ENCODE measurements around the gene KRTAP2-2.
"Not testable (repeated sequence)": the region's sequence is repeated elsewhere in the genome, so short reads cannot be mapped to it uniquely, and the experiment has no call there.

Gene KRTAP2-2

DNA sequence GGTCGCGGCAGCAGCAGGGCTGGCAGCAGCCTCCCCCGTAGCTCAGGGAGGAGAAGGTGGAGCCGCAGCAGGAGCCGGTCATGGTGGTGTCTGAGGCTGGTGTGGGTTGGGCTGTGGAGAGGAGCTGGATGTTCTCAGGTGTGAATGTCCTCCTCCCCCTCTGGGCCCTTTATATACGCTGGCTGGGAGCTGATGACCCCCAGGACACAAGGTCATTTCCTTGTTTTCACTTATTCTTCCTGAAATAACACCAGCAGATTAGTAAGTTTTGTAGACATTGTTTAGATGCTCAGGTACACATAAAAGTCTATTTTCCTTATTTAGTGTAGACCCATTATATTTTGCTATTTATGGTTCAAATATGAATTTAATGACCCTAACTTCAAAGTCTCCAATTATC, at the start of gene KRTAP2-2:
Gene KRTAP2-2, minus strand, starts transcription at position 101 of the 400 bp plus-strand sequence. Its CDS starts 19 bp downstream, at position 82.
- not testable (repeated sequence) for ATAC-seq

GRCh38 chr17:41104386-41105038, 49.5 kb upstream of the KRTAP2-2 start:
- not testable (repeated sequence) for ATAC-seq

DNA sequence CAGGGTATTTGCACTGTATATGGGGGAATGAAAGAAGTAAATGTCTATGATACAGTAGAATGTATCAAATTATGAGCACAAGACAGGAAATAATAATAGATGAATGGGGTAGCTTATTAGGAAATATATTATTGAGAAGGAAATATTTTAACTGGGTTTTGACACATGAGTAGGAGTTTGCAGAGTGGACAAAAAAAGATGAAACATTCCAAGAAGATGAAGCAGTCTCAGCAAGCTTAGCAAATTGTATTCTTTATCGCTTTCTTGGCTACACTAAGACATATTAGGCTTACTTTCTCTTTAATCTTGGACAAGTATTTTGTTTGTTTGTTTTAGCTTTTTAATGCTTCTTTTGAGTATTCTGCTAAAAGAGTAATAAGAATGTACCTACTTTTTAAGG, 48.9 kb upstream of the KRTAP2-2 start:
- no peak for ATAC-seq

- ATAC-seq, result no peak
Observed at GRCh38 chr17:41101586-41102259, 46.7 kb upstream of the KRTAP2-2 start, which contains the start of gene KRTAP4-16. TSS of gene KRTAP4-16 (minus strand) at chr17:41102209. CDS start at chr17:41102209, 0 bp downstream.

GRCh38 chr17:41099682-41100480, 44.9 kb upstream of the KRTAP2-2 start:
- ATAC-seq, result not testable (repeated sequence)

GRCh38 chr17:41098481-41098880, 43.5 kb upstream of the KRTAP2-2 start:
- no peak for ATAC-seq

DNA sequence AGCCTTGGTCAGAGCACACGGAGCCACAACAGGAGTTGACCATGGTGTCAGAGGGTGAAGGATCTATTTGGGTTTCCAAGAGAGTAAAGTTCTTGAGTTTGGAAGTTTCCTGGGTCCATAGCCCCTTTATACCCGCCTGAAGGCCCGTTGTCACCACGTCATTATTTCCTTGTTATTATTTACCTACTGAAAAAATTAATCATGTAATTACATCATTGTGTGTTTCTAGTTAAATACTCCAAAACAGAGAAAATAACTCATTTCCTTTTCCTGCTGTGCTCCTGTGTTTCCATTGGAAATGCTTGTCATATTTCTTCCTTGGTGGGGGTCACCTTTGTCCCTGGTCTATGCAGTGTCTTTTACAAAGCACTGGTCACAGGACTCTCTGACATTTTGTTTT, 43.0 kb upstream of the KRTAP2-2 start, which contains the start of gene KRTAP4-8:
Gene KRTAP4-8, minus strand, starts transcription at position 101 of the 400 bp plus-strand sequence. Its CDS starts 58 bp downstream, at position 43.
- no peak for ATAC-seq

DNA sequence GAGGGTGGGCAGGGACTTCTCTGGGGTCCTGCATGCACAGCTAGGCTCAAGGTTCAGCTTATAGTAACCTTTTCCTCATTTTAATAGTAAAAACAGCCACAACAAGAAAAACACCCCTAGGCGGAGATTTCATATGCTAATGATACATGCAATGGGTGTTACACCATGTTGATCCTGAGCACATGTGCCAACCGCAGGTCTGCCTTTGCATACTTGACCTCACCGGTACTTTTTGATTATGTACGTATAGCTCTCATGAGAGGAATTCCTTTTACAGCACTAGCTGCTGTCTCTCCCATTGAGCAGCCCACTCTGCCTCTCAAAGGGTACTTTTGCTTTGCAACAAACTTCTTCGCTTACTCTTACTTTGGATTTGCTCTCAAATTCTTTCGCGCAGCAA, 41.0 kb upstream of the KRTAP2-2 start:
- no peak for ATAC-seq

- not testable (repeated sequence) for ATAC-seq
Observed at GRCh38 chr17:41088760-41089352, 33.8 kb upstream of the KRTAP2-2 start.

DNA sequence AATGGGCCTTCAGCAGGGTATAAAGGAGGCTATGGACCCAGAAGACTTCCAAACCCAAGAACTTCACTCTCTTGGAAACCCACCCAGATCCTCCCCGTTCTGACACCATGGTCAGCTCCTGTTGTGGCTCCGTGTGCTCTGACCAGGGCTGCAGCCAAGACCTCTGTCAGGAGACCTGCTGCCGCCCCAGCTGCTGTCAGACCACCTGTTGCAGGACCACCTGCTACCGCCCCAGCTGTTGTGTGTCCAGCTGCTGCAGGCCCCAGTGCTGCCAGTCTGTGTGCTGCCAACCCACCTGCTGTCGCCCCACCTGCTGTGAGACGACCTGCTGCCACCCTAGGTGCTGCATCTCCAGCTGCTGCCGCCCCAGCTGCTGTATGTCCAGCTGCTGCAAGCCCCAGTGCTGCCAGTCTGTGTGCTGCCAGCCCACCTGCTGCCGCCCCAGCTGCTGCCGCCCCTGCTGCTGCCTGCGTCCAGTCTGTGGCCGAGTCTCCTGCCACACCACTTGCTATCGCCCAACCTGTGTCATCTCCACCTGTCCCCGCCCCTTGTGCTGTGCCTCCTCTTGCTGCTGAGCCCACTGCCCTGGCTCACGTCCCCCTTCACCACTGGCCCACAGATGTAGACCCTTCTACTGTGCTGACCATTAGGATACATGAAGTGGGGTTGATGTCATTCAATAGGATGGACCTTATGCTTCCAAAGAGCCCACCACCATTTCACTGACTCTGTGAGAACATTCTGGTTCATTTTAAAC, 29.2 kb upstream of the KRTAP2-2 start, which contains the start of gene KRTAP4-7:
Gene KRTAP4-7, plus strand, starts transcription at position 51 of the 757 bp plus-strand sequence. Its CDS starts 57 bp downstream, at position 108.
- ATAC-seq, result not testable (repeated sequence)

DNA sequence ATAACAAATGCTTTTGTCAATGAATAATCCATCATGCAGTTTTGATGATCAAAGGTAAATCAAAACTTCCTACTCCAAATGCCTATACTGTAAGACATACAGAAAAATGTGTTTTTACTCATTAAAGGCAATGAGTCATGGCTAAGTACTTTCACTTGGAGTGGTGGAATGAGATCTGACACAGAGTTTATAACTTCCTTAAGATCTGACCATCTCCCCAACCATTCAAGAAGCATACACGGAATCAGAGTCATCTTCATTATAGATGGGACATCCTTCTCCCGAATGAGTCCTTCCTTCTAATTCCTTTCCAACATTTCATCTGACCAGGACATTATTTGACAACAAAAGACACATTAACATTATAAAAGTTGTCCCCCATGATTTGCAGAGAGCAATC, 28.4 kb upstream of the KRTAP2-2 start:
- not testable (repeated sequence) for ATAC-seq

- no peak for ATAC-seq
Observed at GRCh38 chr17:41082626-41083025, 27.6 kb upstream of the KRTAP2-2 start.

GRCh38 chr17:41076788-41077187, 21.8 kb upstream of the KRTAP2-2 start:
- ATAC-seq, result no peak

DNA sequence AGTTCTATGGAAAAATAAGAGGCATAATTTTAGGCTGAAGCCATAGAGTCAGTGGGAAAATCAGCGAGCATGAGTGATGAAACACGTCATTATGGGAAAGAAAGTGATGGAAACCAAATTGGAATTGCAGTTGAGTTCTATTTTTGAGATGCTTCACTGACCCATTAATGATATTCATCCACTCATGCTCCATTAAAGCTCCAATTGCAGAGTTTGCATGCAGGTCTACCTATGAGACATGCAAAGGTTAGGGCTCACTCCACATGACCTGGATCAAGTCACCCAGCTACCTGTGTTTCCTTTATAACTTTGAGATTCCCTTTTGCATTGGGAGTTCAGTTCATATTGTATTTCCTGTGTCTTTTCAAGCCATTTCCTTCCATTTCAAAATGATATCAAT, 18.6 kb upstream of the KRTAP2-2 start:
- no peak for ATAC-seq

- ATAC-seq, result no peak
Observed at GRCh38 chr17:41071606-41072360, 16.8 kb upstream of the KRTAP2-2 start.

DNA sequence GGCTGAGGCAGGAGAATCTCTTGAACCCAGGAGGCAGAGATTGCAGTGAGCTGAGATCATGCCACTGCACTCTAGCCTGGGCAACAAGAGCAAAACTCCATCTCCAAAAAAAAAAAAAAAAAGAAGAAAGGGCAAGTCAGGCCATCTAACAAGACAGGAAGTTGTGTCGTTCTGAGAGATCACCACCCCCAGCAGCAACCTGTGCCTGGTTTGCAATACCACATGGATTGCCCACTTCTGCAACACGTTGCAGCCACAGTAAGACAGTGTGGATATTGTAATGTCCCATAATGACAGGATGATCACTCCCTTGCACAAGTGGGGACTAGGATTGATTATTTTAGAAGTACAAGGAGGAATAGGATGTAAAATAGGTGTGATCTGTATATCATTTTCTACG, 14.0 kb upstream of the KRTAP2-2 start:
- ATAC-seq, result no peak

GRCh38 chr17:41067281-41067680, 12.3 kb upstream of the KRTAP2-2 start:
- ATAC-seq, result no peak

GRCh38 chr17:41065829-41066624, 11.0 kb upstream of the KRTAP2-2 start, which contains the start of gene KRTAP2-4:
TSS of gene KRTAP2-4 (minus strand) at chr17:41065879. CDS start at chr17:41065845, 34 bp downstream.
- no peak for ATAC-seq

GRCh38 chr17:41065016-41065689, 10.1 kb upstream of the KRTAP2-2 start:
- not testable (repeated sequence) for ATAC-seq

Data from activated CD4-positive, CD25-positive, alpha-beta regulatory T cell treated with anti-CD3 and anti-CD28 coated beads, Interleukin-2, amount 50 U/mL, for 24 hours (primary cell).